B cell (primary cell): ENCODE measurements around the gene SLC25A43. TPM values are rescaled to one million over a fixed set of nuclear protein-coding genes. Genes with fewer than 3 reads are reported as not detected.

ENCODE experiments used
- ATAC-seq: fragments of 200-7000 bp; cut with Tn5 transposase; one replicate; pipeline ENCODE4 v1.10.0; 2021; ENCODE audit warnings: low read depth, mild to moderate bottlenecking, moderate number of reproducible peaks, moderate library complexity
- CTCF ChIA-PET: fragments of 350-600 bp; sonication (Branson Sonifier 250); formaldehyde crosslinking; loops from one replicate; lab custom pipeline; 2021; ENCODE audit warnings: antibody characterized with exemption, inconsistent platforms; lab: Charles Lee
- POLR2A ChIA-PET: fragments of 350-600 bp; sonication (Branson Sonifier 250); formaldehyde crosslinking; loops from one replicate; lab custom pipeline; 2021; ENCODE audit warnings: antibody characterized with exemption; lab: Charles Lee
- DNase-seq: peaks from one replicate; pipeline ENCODE4 v3.0.0; 2013
- H2AFZ ChIP-seq: 2 replicates; pipeline ENCODE4 v1.6.1; 2012; ENCODE audit warnings: mild to moderate bottlenecking, low read depth, low read length; ENCODE audit not compliant: insufficient read depth, poor library complexity, severe bottlenecking
- H3K27ac ChIP-seq, 2 donors: 1 replicate in 1 of 2; 2 replicates in 1 of 2; pipeline ENCODE4 v1.5.1; 2012 to 2013; ENCODE audit warnings: low read length in 2 of 2, mild to moderate bottlenecking in 2 of 2, moderate library complexity in 1 of 2
- H3K27me3 ChIP-seq, 4 experiments: fragments of 200-600 bp in 1 of 4; sonication (generic) in 1 of 4; replicated peaks in 1 of 4; 1 replicate in 2 of 4; 2 replicates in 2 of 4; pipeline versions ENCODE4 v1.6.1 to v1.7.0; 2013 to 2016; ENCODE audit warnings: low read length in 3 of 4, mild to moderate bottlenecking in 2 of 4, mixed read lengths in 1 of 4, moderate library complexity in 1 of 4; ENCODE audit not compliant: insufficient read depth in 4 of 4, control insufficient read depth in 3 of 4; ENCODE audit errors: control extremely low read depth in 1 of 4
- H3K36me3 ChIP-seq, 2 experiments: replicated peaks in 1 of 2; 1 replicate in 1 of 2; 2 replicates in 1 of 2; pipeline versions ENCODE4 v1.6.1 to v1.7.1; 2013; ENCODE audit warnings: low read length in 1 of 2; ENCODE audit not compliant: insufficient read depth in 2 of 2, control insufficient read depth in 1 of 2; ENCODE audit errors: control extremely low read depth in 1 of 2, extremely low read depth in 1 of 2
- H3K4me1 ChIP-seq, 2 donors: fragments of 200-600 bp in 1 of 2; sonication (generic) in 1 of 2; 1 replicate in 1 of 2; 2 replicates in 1 of 2; pipeline versions ENCODE4 v1.5.1 to v1.6.1; 2013 to 2017; ENCODE audit warnings: low read length in 2 of 2; ENCODE audit not compliant: control insufficient read depth in 2 of 2, insufficient read depth in 2 of 2
- H3K4me2 ChIP-seq: replicated peaks from 2 replicates; pipeline ENCODE3; 2012; ENCODE audit warnings: mild to moderate bottlenecking, low read depth, low read length; ENCODE audit not compliant: poor library complexity, severe bottlenecking
- H3K4me3 ChIP-seq, 5 experiments: fragments of 200-600 bp in 1 of 5; sonication (generic) in 1 of 5; 1 replicate in 3 of 5; 2 replicates in 2 of 5; pipeline versions ENCODE4 v1.5.1 to v1.7.0; 2011 to 2016; ENCODE audit warnings: low read length in 4 of 5, mild to moderate bottlenecking in 4 of 5, low read depth in 2 of 5, control low read depth in 1 of 5, moderate library complexity in 1 of 5; ENCODE audit not compliant: insufficient read depth in 1 of 5; ENCODE audit errors: control extremely low read depth in 1 of 5, extremely low read depth in 1 of 5
- H3K79me2 ChIP-seq: fragments of 200-600 bp; sonication (generic); one replicate; pipeline ENCODE4 v1.6.0; 2016; ENCODE audit warnings: low read length; ENCODE audit not compliant: control insufficient read depth, insufficient read depth
- H3K9ac ChIP-seq: fragments of 200-600 bp; sonication (generic); 2 replicates; pipeline ENCODE4 v1.6.1; 2017; ENCODE audit warnings: mild to moderate bottlenecking, low read length, moderate library complexity
- H3K9me3 ChIP-seq, 3 donors: one replicate each; pipeline versions ENCODE4 v1.6.1 to v1.7.1; 2013; ENCODE audit warnings: low read length in 2 of 3; ENCODE audit not compliant: control insufficient read depth in 2 of 3, insufficient read depth in 1 of 3; ENCODE audit errors: control extremely low read depth in 1 of 3
- H4K20me1 ChIP-seq: 2 replicates; pipeline ENCODE4 v1.6.0; 2012; ENCODE audit warnings: mild to moderate bottlenecking, low read length; ENCODE audit not compliant: insufficient read depth, control insufficient read depth, poor library complexity, severe bottlenecking
- H3K27ac Mint-ChIP-seq: one replicate; pipeline ENCODE4 v1.8.0; 2021; ENCODE audit warnings: mixed read lengths
- H3K27me3 Mint-ChIP-seq: one replicate; pipeline ENCODE4 v1.8.0; 2021; ENCODE audit warnings: mixed read lengths
- H3K4me1 Mint-ChIP-seq: one replicate; pipeline ENCODE4 v1.8.0; 2021; ENCODE audit warnings: mixed read lengths
- H3K4me3 Mint-ChIP-seq: one replicate; pipeline ENCODE4 v1.8.0; 2021; ENCODE audit warnings: mixed read lengths
- H3K9me3 Mint-ChIP-seq: one replicate; pipeline ENCODE4 v1.8.0; 2022; ENCODE audit warnings: mixed read lengths; ENCODE audit not compliant: insufficient read depth
- EZH2 ChIP-seq: IDR thresholded peaks from 2 replicates; pipeline ENCODE4 v1.6.1; 2012; ENCODE audit warnings: borderline replicate concordance, low read depth, mild to moderate bottlenecking, moderate library complexity, low read length; ENCODE audit not compliant: insufficient read depth, poor library complexity, severe bottlenecking
- WGBS: methylation state at CpG from one replicate; pipeline ENCODE4 v1.1.5; 2013; ENCODE audit warnings: missing lambda C conversion rate; ENCODE audit not compliant: insufficient coverage; 5-methylcytosine and 5-hydroxymethylcytosine counted together
- intact Hi-C: fragments of 100-400 bp; cut with micrococcal nuclease; formaldehyde crosslinking; loops from one replicate; pipeline ENCODE4 v1.10.0; 2022
- polyA plus RNA-seq: library from polyadenylated mRNA; depleted of rRNA; stranded (reverse); fragments of >200 nt; gene quantifications from 2 replicates; pipeline ENCODE4 v1.2.3, GENCODE V29; 2012
- total RNA-seq, 2 donors: library from RNA; stranded (reverse); fragments of 120-200 nt in 1 of 2; gene quantifications; 1 replicate in 1 of 2; 2 replicates in 1 of 2; pipeline versions ENCODE4 v1.2.3 to v1.2.4, GENCODE V29; 2013 to 2022
- TF ChIP-seq, protein P1 (sequence below): fragments of 200-600 bp; IDR thresholded peaks from one replicate; pipeline ENCODE4 v1.8.0; 2022; ENCODE audit warnings: antibody characterized with exemption, mild to moderate bottlenecking

The SLC25A43 gene
- total and polyA plus RNA-seq, 2 donors (not counting 1 experiment from before 2014, with no cell fraction given): 9.1 to 11.2 TPM

DNA sequence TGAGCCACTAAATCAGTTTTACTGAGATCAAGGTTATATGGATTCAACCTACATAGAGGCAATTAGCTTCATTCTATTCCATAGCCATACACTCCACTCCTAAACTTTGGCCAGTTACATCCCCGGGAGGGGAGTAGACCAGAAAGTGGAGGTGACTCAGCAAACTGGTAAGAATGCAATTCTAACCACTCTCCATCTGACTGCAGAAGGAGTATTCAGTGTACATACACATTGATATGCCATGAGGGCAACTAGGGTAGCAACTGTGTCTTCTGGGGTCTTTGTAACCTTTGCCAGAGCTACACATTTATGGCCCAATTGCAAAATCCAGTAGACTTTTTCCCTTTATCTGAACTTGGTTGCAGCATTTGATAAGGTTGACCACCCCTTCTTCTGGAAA, 7.6 kb downstream of the SLC25A43 start:
- Histone ChIP-seq H3K4me2 (no peak overlapping the region), H3K27ac (no peak overlapping the region), H4K20me1 (no peaks in the 10 kb centered on the region), H3K4me3 (no peak overlapping the region), H3K4me1 (no peaks in the 10 kb centered on the region), H3K36me3 (peaks cover 0 to 11% of the 10 kb centered on the region in 2 experiments), H3K79me2 (no peaks in the 10 kb centered on the region), H2AFZ (no peak overlapping the region), H3K27me3 (no peaks in the 10 kb centered on the region), H3K9me3 (no peaks in the 10 kb centered on the region), H3K9ac (no peak overlapping the region)
- TF ChIP-seq, protein P1, sequence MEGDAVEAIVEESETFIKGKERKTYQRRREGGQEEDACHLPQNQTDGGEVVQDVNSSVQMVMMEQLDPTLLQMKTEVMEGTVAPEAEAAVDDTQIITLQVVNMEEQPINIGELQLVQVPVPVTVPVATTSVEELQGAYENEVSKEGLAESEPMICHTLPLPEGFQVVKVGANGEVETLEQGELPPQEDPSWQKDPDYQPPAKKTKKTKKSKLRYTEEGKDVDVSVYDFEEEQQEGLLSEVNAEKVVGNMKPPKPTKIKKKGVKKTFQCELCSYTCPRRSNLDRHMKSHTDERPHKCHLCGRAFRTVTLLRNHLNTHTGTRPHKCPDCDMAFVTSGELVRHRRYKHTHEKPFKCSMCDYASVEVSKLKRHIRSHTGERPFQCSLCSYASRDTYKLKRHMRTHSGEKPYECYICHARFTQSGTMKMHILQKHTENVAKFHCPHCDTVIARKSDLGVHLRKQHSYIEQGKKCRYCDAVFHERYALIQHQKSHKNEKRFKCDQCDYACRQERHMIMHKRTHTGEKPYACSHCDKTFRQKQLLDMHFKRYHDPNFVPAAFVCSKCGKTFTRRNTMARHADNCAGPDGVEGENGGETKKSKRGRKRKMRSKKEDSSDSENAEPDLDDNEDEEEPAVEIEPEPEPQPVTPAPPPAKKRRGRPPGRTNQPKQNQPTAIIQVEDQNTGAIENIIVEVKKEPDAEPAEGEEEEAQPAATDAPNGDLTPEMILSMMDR: no peak
- no peak for TF ChIP-seq EZH2
- ATAC-seq (no peak), DNase-seq (no peak)
- Mint-ChIP-seq H3K27ac (no peak overlapping the region), H3K27me3 (no peaks in the 10 kb centered on the region), H3K4me3 (no peak overlapping the region), H3K4me1 (peaks cover 7% of the 10 kb centered on the region), H3K9me3 (no peaks in the 10 kb centered on the region)
- no CpG with 5 or more reads among the region's 1 CpG for WGBS
- CTCF ChIA-PET: no interaction called here
- intact Hi-C loops: no loop called here
- POLR2A ChIA-PET: no interaction called here

DNA sequence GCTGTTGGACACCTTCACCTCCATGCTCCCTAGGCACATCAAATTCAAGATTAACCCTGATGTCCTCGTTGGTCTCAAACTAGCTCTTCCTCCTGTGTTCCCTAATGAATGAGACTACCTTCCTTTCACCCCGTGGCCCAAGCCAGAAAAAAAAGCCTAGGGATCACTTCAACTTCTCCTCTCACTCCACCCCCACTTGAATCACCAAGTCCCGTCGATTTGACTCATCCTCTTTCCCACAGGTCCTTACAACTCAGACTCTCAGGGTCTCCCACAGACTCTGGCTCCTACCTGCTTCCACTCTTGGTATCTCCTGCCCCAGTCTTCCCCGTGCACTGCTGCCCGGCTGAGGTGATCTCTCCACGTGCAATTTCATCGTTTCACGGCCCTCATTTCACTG, 8.5 kb downstream of the SLC25A43 start:
- DNase-seq: no peak
- no peak overlapping the region for H2AFZ ChIP-seq
- no peak overlapping the region for H3K9ac ChIP-seq
- no peaks in the 10 kb centered on the region for H4K20me1 ChIP-seq
- Mint-ChIP-seq H3K4me3 (no peak overlapping the region), H3K27me3 (no peaks in the 10 kb centered on the region), H3K27ac (no peak overlapping the region), H3K4me1 (no peaks in the 10 kb centered on the region), H3K9me3 (no peaks in the 10 kb centered on the region)
- H3K4me2 ChIP-seq: no peak overlapping the region
- no peaks in the 10 kb centered on the region for H3K79me2 ChIP-seq
- H3K27me3 ChIP-seq: no peaks in the 10 kb centered on the region
- ATAC-seq: no peak
- no peak for TF ChIP-seq EZH2
- TF ChIP-seq, protein P1: no peak
- no peak overlapping the region for H3K4me3 ChIP-seq
- ChIA-PET CTCF (no interaction called here), POLR2A (no interaction called here)
- WGBS: 95% methylated on average over 9 of the region's 9 CpGs
- H3K4me1 ChIP-seq: no peaks in the 10 kb centered on the region
- intact Hi-C loops: no loop called here
- H3K36me3 ChIP-seq: peaks cover 0 to 11% of the 10 kb centered on the region in 2 experiments
- no peaks in the 10 kb centered on the region for H3K9me3 ChIP-seq
- no peak overlapping the region for H3K27ac ChIP-seq
